UCSD-AML1 (cell line): Measurements from ENCODE around the gene PHLDA2.
A peak's percentile ranks its signal among the peaks of the same experiment; 100 is the strongest.
"Not testable (repeated sequence)": the region's sequence is repeated elsewhere in the genome, so short reads cannot be mapped to it uniquely, and the experiment has no call there.

ENCODE experiments used
- DNase-seq: peaks from one replicate; lab custom pipeline; 2025; ENCODE audit not compliant: unreplicated experiment; lab: John Stamatoyannopoulos, UW

PHLDA2 gene

DNA sequence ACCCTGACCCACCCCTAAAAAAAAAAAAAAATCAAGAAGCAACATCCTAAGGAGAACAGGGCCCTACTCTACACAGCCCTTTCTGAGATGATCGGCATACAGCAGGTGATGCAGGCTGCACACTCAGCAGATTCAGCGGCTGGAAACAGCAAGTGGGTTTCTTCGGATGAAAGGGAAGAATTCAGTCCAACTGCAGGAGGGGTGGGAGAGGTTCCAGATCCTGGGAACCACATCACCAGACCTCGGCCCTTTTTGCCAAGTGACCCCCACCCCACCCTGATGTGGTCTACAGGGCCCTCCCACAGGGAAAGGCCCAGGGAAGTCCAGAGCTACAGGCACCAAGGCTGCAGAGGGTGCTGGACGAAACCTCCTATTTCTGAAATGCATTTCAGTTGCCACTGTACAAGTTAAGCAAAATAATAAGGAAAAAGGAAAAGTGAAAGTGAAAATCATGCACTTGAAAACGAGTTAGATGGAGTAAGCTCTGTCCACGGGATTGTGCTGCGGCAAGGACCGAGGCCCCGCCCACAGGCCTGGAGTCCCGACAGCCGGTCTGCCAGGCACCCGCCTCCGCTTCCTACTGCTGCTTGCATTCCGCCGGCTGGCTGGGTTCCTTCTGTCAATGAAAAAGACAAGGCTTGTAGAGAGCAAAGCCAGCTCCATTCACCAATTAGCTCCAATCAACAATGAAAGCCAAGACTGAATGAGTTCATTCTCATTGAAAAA, 16.0 kb upstream of the PHLDA2 start:
- peak; percentile 43 for DNase-seq

DNA sequence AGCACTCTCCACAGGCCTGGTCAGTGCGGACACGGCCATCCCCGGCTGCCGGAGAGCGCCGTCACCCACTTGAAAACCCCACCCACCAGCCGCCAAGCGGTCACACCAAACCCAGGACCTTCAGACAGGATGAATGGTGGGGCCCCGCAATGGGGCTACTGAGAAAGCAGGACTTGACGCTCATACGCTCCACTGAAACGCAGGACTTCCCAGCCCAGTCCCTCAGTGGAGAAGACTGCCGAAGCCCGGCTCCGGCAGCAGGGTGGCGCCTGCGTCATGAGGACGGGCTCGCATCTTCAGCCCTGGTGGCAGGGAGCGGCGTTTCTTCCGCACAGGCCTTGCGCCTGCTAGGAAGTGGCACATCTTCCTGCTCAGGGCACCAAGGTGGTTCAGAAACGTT, 15.3 kb upstream of the PHLDA2 start:
- no peak for DNase-seq

DNA sequence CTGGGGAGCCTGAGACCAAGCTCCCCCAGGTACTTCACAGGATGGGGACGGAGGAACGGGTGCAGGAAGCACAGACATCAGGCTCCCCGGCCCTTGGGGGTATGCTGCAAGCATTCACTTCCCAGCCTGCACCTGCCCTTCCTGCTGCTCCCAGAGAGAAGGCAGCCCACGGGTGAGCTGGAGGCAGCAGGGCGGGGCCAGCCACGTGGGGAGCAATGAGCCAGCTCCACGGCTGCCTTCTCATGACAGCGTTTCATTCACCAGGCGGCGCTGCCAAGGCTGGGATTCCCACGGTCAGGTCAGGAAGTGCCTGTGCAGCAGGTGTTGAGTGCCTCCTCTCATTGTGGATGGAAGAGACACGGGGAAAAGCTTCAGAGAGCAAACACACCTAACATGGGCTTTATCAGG, 14.5 kb upstream of the PHLDA2 start:
- DNase-seq = no peak

- no peak for DNase-seq
Measured at GRCh38 chr11:2942872-2943710, 13.9 kb upstream of the PHLDA2 start.

- no peak for DNase-seq
Measured at GRCh38 chr11:2942447-2942846, 13.2 kb upstream of the PHLDA2 start.

DNA sequence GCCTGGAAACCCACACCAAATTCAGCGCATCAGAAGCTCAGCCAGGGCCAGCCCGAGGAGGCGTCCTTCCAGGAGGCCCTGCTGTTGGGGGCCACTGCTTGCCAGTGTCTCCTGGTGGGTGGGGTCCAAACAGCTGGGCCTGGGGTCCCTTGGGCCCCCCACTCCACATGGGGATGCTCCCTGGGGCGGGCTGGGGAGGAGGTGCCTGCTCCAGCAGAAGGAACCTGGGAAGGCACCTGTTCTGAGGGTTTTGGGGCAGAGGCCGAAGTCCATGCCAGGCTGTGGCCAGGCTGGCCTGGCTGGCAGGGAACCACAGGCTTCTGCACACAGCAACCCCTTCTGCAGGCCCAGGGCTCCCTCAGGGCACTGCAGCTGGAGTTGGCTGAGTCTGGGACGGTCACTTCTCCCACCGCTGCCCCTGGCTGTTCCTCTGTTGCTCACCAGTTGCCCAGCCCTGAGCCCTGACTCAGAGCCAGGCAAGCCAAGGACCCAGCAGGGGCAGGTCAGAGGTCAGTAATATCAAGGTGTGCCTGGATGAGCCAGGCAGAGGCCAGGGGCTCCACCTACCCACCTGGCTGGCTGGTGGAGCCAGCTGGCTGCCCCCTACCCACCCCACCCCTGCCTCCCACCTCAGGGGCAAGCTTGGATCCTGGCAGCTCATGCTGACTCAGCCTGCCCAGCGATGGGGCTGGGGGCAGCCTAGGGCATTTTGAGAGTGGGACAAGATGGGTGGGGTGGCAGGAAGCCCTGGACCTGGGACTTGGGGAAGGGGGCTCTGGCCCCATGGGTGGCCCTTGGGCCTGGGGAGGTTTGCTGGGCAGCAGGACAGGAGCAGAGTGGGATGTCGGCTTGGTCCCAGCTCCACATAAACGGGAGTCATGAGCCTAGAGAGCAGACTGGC, 12.0 kb upstream of the PHLDA2 start:
- DNase-seq = no peak

GRCh38 chr11:2940147-2940920, 11.1 kb upstream of the PHLDA2 start:
- no peak for DNase-seq

DNA sequence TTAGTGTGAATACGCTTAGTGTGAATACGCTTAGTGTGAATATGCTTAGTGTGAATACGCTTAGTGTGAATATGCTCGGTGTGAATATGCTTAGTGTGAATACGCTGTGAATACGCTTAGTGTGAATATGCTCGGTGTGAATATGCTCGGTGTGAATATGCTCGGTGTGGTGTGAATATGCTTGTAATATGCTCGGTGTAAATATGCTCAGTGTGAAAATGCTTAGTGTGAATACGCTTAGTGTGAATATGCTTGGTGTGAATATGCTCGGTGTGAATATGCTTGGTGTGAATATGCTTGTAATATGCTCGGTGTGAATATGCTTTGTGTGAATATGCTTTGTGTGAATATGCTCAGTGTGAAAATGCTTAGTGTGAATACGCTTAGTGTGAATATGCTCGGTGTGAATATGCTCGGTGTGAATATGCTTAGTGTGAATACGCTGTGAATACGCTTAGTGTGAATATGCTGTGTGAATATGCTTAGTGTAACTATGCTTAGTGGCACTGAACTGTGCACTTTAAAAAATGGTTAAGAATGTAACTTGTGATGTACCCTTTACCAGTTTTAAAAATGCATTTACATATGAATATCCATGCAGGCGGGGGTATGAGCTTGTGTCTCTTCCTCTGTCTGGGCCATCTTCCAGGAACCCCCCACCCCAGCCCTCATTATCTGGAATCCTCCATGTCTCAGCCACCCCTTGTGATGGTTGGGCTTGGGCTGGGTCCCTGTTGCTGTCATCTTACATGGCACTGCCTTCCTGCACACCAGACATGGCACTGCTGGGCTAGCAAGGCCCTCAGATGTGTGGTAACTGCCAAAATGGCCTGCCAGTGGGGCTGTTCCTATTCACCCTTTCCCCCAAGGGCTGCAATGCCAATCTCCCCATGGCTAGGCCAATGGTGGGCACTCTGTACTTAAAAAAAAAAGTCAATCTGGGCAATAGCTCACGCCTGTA, 9.5 kb upstream of the PHLDA2 start:
- DNase-seq = not testable (repeated sequence)

DNA sequence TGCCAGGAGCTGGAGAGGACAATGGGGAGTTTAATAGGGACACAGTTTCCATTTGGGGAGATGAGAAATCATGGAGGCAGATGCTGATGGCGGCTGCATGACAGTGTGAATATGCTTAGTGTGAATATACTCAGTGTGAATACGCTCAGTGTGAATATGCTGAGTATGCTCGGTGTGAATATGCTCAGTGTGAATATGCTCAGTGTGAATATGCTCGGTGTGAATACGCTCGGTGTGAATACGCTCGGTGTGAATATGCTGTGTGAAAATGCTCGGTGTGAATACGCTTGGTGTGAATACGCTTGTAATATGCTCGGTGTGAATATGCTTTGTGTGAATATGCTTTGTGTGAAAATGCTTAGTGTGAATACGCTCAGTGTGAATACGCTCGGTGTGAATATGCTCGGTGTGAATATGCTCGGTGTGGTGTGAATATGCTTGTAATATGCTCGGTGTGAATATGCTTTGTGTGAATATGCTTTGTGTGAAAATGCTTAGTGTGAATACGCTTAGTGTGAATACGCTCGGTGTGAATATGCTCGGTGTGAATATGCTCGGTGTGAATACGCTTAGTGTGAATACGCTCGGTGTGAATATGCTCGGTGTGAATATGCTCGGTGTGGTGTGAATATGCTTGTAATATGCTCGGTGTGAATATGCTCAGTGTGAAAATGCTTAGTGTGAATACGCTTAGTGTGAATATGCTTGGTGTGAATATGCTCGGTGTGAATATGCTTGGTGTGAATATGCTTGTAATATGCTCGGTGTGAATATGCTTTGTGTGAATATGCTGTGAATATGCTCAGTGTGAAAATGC, 8.6 kb upstream of the PHLDA2 start:
- DNase-seq = not testable (repeated sequence)

DNA sequence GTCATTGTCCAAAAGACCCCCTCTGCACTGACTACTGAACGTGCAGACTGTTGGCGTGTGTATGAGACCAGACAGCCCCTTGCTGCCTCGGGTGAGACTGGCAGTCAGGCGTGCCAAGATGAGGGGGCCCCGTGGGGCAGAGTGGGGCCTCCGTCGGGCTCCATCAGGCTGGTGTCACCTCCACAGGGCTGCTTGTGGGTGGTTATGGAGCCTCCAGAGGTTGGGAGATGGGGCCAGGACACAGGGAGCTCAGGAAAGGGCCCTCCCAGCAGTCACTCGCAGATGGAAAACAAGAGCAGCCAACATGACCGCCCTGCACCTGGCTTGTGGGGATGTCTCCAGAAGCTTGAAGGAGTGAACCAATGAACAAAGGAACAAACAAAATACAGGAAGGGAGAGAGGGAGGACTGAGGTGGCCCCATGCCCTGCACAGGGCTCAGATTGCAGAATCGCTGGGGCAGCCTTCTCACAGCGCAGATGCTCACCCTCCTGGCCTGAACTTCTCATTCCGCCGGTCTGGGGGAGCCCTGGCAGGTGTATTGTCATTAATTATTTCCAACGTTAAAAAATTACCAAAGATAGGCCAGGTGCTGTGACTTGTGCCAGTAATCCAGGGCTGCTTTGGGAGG, 5.5 kb upstream of the PHLDA2 start:
- DNase-seq = no peak

DNA sequence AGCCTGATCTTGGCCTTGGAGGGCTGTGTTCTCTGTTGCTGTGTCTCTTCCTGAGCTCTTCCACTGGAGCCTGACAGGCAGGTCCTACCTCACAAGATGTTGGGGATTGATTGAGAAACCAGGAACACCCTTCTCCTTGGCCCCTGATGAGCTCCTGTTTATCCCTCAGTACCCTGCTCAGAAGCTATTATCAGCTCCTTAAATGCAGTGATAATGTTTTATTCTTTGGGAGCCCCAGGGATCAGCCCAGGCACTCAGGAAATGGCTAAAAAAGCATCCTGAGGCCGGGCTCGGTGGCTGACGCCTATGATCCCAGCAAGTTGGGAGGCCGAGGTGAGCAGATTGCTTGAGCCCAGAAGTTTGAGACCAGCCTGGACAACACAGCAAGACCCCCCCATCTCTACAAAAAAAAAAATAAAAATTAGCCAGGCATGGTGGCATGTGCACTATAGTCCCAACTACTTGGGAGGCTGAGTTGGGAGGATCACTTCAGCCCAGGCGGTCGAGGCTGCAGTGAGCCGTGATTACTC, 4.9 kb upstream of the PHLDA2 start:
- DNase-seq = no peak

GRCh38 chr11:2933375-2934020, 4.3 kb upstream of the PHLDA2 start:
- peak; percentile 86 for DNase-seq

DNA sequence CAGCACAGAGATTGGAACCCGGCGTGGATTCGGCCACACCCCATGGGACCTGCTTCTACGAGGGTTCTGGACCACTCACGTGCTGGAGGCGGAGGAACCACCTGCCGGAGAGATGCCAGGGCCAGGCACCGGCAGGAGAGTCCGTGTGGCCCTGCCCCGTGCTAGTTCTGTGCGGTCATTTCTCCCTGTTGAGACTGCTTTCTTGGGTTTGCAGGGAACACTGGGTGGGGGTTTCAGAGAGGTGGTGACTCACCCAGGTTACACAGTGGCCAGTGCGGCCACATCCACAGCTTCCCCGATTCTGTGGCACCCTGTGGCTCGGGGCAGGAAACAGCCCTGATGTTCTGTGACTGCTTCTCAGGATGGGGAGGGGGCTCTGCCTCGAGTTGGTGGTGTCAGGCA, 3.6 kb upstream of the PHLDA2 start:
- DNase-seq = peak; percentile 66

GRCh38 chr11:2931771-2932738, 2.8 kb upstream of the PHLDA2 start:
- no peak for DNase-seq

- DNase-seq = no peak
Measured at GRCh38 chr11:2931420-2931746, 2.2 kb upstream of the PHLDA2 start.

DNA sequence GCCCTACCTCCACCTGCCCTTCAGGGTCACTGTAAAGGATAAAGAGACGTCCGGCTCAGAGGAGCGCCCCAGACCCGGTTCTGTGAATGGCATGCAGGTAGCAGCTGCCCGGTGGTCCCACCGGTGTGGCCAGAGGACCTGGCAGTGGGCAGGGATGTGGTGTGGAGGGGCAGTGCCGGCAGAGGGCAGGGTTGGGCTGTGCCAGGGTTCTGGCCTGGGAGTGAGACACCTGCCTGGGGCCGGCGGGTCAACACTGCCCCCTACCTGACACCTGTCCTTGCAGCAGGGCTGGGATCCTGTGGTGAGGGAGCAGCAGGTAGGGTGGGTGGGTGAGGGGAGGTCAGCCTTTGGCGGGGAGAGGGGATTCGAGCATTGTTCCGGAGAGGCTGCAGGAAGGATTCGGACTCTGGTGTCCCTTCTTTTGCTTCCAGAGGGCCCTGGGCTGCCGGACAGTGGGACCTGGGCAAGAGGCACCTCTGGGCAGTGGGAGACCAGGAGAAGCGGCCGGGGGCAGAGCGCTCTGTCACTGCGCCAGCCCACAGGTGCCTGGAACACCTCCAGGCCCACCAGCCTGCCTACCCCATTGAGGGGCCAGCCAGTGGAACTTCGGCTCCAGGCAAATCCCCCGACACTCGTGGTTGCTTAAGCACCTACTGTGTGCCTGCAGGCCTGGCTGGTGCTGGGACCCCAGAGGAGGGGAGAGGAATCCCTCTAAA, 1.6 kb upstream of the PHLDA2 start:
- peak; percentile 71 for DNase-seq
